GM18867 (cell line): ENCODE results near the gene MYO9A.

Experiments used
- ATAC-seq: cut with Tn5 transposase; IDR thresholded peaks from one replicate; pipeline ENCODE4 v1.9.1; 2021; ENCODE audit warnings: mild to moderate bottlenecking, moderate library complexity; ENCODE audit not compliant: unreplicated experiment

MYO9A gene

DNA sequence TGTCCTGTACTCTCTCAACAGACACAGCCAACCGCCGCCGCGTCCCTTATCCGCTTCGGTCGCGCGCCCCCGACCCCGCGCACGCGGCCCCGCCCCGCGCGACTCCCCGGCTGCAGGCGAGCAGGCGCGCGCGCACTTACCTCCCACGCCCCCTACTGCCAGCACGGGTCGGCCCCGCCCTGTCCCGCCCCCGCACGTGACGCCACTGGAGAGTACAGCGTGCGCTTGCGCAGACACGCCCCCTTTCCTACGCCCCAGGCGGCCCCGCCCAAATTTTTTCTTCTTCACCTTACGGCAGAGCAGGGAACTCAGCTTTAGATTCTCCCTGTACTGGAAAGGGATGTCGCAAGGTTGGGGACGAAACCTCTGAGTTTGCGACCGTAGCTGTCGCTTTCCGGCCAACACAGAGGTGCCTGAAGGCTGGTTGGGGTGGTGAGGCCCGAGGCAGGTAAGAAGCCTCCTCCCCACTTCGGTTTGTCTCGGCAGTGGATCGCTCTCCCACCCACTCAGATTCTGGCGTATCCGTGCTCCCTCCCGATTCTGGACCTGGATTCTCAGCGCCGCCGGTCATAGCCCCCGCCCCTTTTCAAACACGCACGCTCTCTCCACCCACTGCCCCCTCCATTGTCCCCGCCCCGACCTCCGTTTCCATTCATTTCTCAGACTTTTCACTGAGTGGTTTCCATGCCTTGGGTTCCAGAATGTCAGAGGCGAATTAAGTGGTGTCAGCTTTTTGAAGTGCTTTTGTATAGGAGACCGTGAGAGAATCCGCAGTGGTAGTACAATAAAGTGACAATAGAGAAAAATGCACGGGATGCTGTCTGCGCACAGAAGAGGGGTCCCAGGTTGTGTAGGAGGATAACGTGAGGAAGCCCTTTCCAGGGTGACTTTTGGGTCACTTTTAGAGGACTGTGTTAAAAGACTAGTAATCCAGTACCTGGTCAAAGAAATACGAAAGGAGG lies at the start of gene MYO9A, which contains the start of gene SENP8:
MYO9A (minus strand) TSS at position 134 of the 962 bp plus-strand sequence. CDS start 71,587 bp downstream, outside the sequence.
SENP8 (plus strand) TSS at position 387 of the 962 bp plus-strand sequence. CDS start 21,221 bp downstream, outside the sequence.
- ATAC-seq = peak; percentile 66

DNA sequence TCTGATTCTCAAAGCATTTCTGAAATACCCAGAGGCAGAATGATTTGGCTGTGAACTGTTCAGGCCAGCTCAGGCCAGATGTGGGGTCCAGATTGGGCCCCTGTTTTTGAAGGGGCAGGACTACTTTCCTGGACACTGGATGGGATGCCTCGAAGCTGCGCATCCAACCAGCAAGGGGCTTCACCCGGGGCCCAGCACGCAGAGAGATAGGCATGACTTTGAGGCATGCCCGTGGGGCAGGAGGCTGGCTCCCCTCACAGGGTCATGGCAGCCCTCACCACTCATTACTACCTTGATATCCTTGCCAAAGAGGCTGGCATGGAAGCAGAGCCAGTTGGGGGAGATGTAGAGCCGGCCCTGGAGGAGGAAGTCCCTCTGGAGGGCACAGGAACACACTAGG lies 49.5 kb upstream of the MYO9A start:
- no peak for ATAC-seq

GRCh38 chr15:72166716-72167417 lies 48.9 kb upstream of the MYO9A start:
- ATAC-seq = no peak

- no peak for ATAC-seq
Observed at GRCh38 chr15:72163719-72164118, 45.8 kb upstream of the MYO9A start.

- ATAC-seq = no peak
Observed at GRCh38 chr15:72162569-72162968, 44.6 kb upstream of the MYO9A start.

DNA sequence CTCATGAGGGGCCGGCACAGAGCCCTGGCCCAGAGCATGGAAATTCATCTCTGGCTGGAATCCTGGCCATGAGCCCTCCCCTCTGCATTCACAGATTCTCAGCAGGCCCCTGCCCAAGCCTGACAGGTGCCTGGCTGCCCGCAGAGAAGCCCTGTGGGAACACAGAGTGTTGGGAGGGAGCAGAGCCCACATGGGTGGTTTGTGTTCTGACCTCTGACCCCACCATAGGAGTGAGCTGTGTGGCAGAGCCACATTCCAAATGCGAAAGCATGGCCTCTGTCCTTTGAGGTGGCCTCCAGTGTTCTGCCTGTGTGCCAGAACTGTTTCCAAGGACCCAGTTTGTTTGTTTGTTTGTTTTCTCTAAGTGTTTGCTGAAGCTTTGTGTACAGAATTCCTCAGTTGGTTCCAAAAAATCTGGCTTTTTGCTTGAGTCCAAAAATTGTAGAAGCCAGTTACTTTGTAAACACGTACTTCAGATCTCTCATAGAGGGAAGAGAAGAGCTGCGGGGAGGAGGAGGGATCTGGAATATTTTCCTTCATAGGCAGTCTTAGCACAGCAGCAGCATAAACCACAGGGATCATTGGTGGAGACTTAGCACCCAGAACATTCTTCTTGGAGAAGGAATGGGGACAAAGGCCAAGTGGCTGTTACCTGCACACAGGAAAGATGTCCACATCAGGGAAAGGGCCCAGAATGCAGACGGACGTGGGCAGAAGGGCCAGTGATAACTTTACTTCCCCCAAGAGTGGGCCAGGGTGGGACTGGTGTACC lies 43.6 kb upstream of the MYO9A start:
- no peak for ATAC-seq

DNA sequence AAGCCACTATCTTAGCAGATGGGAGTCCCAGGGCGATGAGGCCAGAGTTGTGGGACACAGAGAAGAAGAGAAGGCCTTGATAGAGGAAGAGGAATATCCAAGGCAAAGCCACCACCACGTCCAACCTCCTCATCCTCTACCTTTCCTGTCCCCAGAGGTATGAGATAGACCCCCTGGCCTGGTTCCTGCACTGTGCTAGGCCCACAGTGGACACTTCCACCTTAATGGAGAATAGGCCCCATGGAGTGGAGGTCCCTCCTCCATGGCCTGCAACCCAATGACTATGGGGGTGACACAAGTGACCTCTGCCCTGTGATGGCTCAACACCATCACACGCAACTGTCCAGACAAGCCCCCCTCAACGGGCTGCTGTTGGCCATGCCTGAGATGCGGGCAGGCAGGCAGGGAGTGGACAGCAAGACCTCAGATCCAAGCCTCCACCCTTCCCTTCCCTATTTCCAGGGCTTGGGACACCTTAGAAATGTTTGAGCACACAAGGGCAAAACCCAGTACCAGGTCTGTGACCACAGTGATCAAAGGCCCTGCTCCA lies 42.8 kb upstream of the MYO9A start:
- ATAC-seq = no peak

- no peak for ATAC-seq
Observed at GRCh38 chr15:72156928-72157327, 39.0 kb upstream of the MYO9A start.

DNA sequence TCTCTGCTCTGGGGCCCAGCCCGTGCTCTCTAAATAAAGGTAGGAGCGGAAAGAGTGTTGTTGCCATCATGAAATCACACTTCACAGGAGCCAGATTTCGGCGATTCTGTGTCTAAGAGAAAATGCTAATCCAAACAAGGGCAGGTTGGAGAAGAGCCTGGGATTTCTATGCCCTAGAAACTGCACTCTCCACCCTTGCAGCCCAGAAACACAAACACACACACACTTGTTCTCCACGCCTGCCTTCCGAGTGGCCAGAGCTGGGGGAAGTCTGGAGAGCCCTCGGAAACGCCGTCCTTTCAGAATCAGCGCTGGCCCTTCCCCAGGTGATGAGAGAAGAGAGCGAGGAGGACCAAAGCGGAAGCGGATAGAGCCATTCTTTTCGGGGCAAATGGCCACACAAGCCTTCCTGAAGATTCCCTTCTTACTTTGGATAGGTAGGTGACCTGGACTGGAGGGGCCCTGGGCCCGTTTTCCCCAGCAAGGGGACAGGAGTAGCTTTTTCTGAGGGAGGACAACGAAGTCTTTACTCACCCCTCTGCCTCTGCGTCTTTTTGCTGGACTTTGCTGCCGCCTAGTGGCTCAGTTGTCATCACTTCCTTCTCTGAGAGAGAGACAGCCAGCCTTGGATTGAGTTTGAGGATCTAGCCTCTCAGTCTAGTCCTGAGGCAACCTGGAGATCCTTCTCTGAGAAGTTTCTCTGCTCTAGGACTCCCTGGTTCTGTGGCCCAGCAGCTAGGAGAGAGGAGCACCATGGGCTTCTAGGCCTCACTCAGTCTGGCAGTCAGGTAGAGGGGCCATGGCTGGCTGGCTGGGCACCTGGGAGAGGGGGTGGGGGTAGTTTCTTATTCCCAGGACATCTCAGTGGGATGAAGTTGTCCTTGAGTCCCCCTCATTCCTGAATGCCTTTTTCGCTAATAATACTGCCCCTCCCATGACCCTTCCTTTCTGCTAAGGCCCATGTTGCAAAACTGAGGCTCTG lies 38.0 kb upstream of the MYO9A start:
- ATAC-seq = no peak

DNA sequence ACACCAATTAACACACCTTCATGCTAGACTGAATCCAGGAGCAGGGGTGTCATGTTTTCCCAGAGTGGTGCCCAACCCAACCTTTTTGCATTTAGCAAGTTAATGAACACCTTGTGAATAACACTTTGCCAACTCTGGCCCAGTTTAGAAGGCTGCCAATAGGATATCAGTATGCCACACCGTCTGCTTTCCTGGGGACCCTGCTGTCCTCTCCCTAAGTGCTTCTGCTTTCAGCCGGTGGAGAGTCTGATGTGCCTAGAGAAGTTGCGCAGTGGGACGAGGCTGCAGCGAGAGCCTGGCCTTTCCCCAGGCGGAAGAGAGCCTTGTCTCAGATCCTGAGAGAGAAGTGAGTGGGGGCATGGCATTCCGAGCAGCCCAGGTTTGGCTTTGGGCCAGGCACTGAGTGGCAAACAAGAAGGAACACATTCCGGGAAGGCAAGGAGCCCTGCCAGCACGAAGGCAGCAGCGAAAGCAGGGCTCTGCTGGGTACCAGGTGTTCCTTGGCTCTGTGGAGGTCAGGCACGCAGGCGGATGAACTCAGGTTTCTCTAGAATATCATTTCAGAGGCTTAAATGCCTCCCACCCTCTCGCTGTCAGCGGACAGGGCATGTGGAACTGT lies 37.2 kb upstream of the MYO9A start:
- ATAC-seq = no peak

- no peak for ATAC-seq
Observed at GRCh38 chr15:72154316-72154715, 36.4 kb upstream of the MYO9A start.

DNA sequence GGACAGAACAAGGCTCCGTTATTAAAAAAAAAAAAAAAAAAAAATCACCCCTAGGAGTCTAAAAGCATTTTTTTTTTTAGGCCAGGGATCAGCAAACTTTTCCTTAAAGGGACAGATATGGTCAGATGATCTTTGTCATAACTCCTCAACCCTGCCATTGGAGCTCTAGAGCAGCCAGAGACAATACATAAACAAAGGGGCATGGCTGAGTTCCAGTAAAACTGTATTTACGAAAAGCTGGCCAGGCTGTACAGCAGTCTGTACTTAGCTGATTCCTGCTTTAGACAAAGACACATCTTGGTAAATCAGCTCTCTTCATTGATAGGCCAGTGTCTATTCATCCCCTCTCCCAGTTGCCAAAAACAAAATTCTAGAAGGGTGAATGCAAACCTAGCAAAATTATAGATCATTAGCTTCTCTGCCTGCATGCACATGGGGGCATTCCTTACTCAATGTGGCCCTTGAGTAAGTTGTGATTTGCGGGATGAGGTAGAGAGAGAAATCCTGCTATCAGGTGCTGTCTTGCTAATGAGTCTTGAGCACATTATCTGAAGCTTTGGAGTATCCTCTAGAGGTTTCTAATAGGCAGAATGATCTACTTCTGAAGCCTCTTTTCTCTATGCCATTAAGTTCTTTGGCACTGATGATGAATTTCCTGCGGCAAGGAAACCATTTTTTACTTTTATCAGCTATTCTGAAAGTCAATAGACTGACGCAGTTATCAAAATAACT lies 35.5 kb upstream of the MYO9A start:
- no peak for ATAC-seq

- no peak for ATAC-seq
Observed at GRCh38 chr15:72147418-72147817, 29.5 kb upstream of the MYO9A start.

DNA sequence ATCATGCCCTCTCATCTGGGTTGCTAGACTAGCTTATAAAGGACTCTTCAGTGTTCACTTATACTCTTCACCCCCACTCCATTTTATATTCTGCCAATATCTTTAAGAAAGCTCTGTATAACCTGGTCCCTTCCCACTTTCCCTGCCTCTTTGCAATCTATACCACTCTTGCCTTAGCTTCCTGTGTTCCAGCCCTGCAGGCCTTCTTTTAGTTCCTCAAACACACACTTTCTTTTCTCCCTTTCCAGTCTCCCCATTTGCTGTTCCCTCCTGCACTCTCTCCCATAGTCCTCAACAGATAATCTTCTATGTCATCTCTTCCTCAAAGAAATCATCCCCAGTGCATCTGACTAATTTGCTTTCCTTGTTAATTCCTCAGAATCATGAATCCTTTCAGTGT lies 29.0 kb upstream of the MYO9A start:
- no peak for ATAC-seq

DNA sequence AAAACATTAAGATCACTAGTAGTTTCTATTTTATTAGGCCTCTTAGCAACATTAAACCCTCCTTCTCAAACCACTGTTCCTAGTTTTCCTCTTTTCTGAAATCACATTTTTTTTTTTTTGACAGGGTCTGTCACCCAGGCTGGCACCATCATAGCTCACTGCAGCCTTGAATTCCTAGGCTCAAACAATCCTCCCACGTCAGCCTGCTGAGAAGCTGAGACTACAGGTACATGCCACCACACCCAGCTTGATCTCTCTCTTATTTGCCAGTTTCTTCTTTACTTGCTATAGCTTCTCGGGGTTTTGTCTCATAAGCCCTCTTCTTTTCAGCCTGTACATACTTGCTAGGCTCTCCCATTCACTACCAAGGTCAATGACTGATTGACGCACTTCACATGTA lies 28.3 kb upstream of the MYO9A start:
- ATAC-seq = no peak

GRCh38 chr15:72141171-72142084 lies 23.5 kb upstream of the MYO9A start:
- ATAC-seq = peak; percentile 100

- ATAC-seq = no peak
Observed at GRCh38 chr15:72140088-72140487, 22.1 kb upstream of the MYO9A start.
